Suprapubic skin (tissue), 4 donors: ENCODE data around the gene PCGF1.

Source experiments
- CTCF ChIP-seq, 2 donors: fragments of 200-600 bp in 1 of 2; fragments of 450-650 bp in 1 of 2; sonication (generic) in 1 of 2; IDR thresholded peaks; one replicate each; pipeline ENCODE4 v1.5.1; 2016 to 2019; ENCODE audit warnings: antibody characterized with exemption in 2 of 2, mild to moderate bottlenecking in 1 of 2, moderate library complexity in 1 of 2
- EP300 ChIP-seq: sonication (generic); formaldehyde crosslinking; IDR thresholded peaks from one replicate; pipeline ENCODE4 v1.6.1; 2017; ENCODE audit warnings: antibody characterized with exemption
- POLR2A ChIP-seq, 2 donors: fragments of 450-650 bp; IDR thresholded peaks; one replicate each; pipeline ENCODE4 v1.6.1; 2017; ENCODE audit warnings: antibody characterized with exemption in 2 of 2, mild to moderate bottlenecking in 2 of 2, moderate library complexity in 2 of 2
- POLR2AphosphoS5 ChIP-seq, 3 donors: sonication (generic); formaldehyde crosslinking; IDR thresholded peaks; one replicate each; pipeline ENCODE4 v1.6.1; 2017; ENCODE audit warnings: antibody characterized with exemption in 3 of 3

GRCh38 chr2:74500578-74500946 lies 6.9 kb downstream of the PCGF1 start:
- no peak for TF ChIP-seq CTCF (IDR thresholded peaks at IDR 0.05)
- no peak for TF ChIP-seq POLR2AphosphoS5 (IDR thresholded peaks at IDR 0.05)
- no peak for TF ChIP-seq POLR2A (IDR thresholded peaks at IDR 0.05)
- TF ChIP-seq EP300 = no peak
